ENCODE measurements around the gene KRT8. TPM values are rescaled to one million over a fixed set of nuclear protein-coding genes. Genes with fewer than 3 reads are reported as not detected.

KRT8 gene
- 9.6 and 10.3 TPM in 2 replicates for total RNA-seq

GRCh38 chr12:52904509-52905300 lies at the start of gene KRT8:
KRT8 (minus strand) TSS chr12:52905076; CDS start chr12:52904981, 95 bp downstream.

GRCh38 chr12:52848661-52849255 lies 56.1 kb downstream of the KRT8 start, which contains the start of gene KRT78:
KRT78 (minus strand) TSS chr12:52848994; CDS start chr12:52848930, 64 bp downstream.

Other genes starting within 250 kb of the KRT8 start
- not detected in 2 replicates for gene KRT1, start 224.7 kb downstream of the KRT8 start, total RNA-seq
- gene KRT77, start 201.6 kb downstream of the KRT8 start, total RNA-seq, result not detected in 2 replicates
- not detected in 2 replicates for gene KRT76, start 127.7 kb downstream of the KRT8 start, total RNA-seq
- not detected in 2 replicates for gene KRT3, start 109.0 kb downstream of the KRT8 start, total RNA-seq
- gene KRT4, start 91.0 kb downstream of the KRT8 start, total RNA-seq, result not detected in 2 replicates
- not detected in 2 replicates for gene KRT79, start 70.8 kb downstream of the KRT8 start, total RNA-seq
- not detected in 2 replicates for gene KRT78, start 56.1 kb downstream of the KRT8 start, total RNA-seq
- 34.2 and 38.4 TPM in 2 replicates for gene KRT18, start 44.0 kb upstream of the KRT8 start, total RNA-seq
- gene EIF4B, start 101.4 kb upstream of the KRT8 start, total RNA-seq, result 513 and 617 TPM in 2 replicates
- 92.5 and 97.3 TPM in 2 replicates for gene TNS2, start 145.0 kb upstream of the KRT8 start, total RNA-seq
- 18.2 and 24.9 TPM in 2 replicates for gene SPRYD3, start 174.3 kb upstream of the KRT8 start, total RNA-seq
- gene IGFBP6, start 192.6 kb upstream of the KRT8 start, total RNA-seq, result 457 and 644 TPM in 2 replicates
- gene SOAT2, start 198.4 kb upstream of the KRT8 start, total RNA-seq, result not detected in 2 replicates